Liver (tissue), 3 donors: Measurements from ENCODE around the gene BEST4.

Experiments used
- FOXA1 ChIP-seq: IDR thresholded peaks from 2 replicates; pipeline ENCODE4 v1.6.1; 2016; ENCODE audit warnings: antibody characterized with exemption
- JUND ChIP-seq, 2 donors: IDR thresholded peaks; 2 replicates each; pipeline ENCODE4 v1.6.1; 2016; ENCODE audit warnings: antibody characterized with exemption in 2 of 2
- MAX ChIP-seq: IDR thresholded peaks from 2 replicates; pipeline ENCODE4 v1.6.1; 2016; ENCODE audit warnings: antibody characterized with exemption
- RAD21 ChIP-seq, 2 donors: IDR thresholded peaks; 2 replicates each; pipeline ENCODE4 v1.6.1; 2016; ENCODE audit warnings: antibody characterized with exemption in 2 of 2, mild to moderate bottlenecking in 2 of 2
- REST ChIP-seq: IDR thresholded peaks from 2 replicates; pipeline ENCODE4 v1.6.1; 2016; ENCODE audit warnings: antibody characterized with exemption, mild to moderate bottlenecking
- SP1 ChIP-seq: IDR thresholded peaks from 2 replicates; pipeline ENCODE4 v1.6.1; 2018; ENCODE audit warnings: antibody characterized with exemption, mild to moderate bottlenecking
- TAF1 ChIP-seq: conservative IDR thresholded peaks from 2 replicates; pipeline ENCODE4 v1.6.1; 2016; ENCODE audit warnings: antibody characterized with exemption, mild to moderate bottlenecking
- TF ChIP-seq, protein P1 (sequence below): IDR thresholded peaks from 2 replicates; pipeline ENCODE4 v1.6.1; 2016; ENCODE audit warnings: antibody characterized with exemption
- TF ChIP-seq, protein P2 (sequence below): fragments of 150-350 bp; IDR thresholded peaks from 2 replicates; pipeline ENCODE4 v1.5.1; 2017; ENCODE audit warnings: improper control_type of control experiment, low read depth, low read length; ENCODE audit not compliant: missing input control
- donor health status: healthy.
- donor health status: healthy.

DNA sequence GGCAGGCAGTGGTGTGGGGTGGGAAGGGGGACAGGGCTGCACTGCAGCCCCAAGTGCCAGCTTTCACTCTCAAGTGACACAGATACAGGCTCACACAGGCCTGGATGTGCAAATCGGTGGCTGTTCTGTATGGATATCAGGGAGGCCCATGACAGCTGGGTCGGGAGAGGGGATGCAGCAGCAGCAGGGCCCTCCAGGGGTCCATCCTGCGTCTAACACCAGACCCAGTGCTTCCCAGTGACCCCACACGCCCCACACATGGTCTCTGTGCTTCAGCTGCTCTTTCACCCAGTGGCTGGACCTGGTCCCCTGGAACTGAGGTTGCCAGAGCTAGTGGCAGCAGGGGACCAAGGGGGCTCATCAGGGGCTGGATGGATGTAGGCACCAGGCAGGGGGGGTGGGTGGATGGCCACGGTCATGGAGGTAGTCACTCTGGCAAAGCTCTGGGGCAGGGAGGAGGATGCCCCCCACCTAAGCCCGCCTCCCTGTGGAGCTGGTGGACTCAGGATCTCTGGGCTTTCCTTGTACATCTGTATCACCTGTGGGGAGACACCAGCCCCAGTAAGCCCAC is 34.2 kb upstream of the BEST4 start:
- TF ChIP-seq FOXA1, result no peak
- TF ChIP-seq TAF1, result no peak
- TF ChIP-seq JUND (IDR thresholded peaks at IDR 0.05), result no peak
- TF ChIP-seq, protein P1, sequence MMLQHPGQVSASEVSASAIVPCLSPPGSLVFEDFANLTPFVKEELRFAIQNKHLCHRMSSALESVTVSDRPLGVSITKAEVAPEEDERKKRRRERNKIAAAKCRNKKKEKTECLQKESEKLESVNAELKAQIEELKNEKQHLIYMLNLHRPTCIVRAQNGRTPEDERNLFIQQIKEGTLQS, result no peak
- TF ChIP-seq, protein P2, sequence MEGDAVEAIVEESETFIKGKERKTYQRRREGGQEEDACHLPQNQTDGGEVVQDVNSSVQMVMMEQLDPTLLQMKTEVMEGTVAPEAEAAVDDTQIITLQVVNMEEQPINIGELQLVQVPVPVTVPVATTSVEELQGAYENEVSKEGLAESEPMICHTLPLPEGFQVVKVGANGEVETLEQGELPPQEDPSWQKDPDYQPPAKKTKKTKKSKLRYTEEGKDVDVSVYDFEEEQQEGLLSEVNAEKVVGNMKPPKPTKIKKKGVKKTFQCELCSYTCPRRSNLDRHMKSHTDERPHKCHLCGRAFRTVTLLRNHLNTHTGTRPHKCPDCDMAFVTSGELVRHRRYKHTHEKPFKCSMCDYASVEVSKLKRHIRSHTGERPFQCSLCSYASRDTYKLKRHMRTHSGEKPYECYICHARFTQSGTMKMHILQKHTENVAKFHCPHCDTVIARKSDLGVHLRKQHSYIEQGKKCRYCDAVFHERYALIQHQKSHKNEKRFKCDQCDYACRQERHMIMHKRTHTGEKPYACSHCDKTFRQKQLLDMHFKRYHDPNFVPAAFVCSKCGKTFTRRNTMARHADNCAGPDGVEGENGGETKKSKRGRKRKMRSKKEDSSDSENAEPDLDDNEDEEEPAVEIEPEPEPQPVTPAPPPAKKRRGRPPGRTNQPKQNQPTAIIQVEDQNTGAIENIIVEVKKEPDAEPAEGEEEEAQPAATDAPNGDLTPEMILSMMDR, result no peak
- TF ChIP-seq RAD21 (IDR thresholded peaks at IDR 0.05), result no peak
- TF ChIP-seq REST, result no peak
- TF ChIP-seq SP1, result no peak
- TF ChIP-seq MAX, result no peak
